Ectodermal cell (in vitro differentiated cells): ENCODE data around the gene SRMS.

ENCODE experiments used
- H3K27ac ChIP-seq: 2 replicates; pipeline ENCODE4 v1.7.0; 2013; ENCODE audit warnings: mild to moderate bottlenecking, low read depth, low read length; ENCODE audit not compliant: insufficient read depth, poor library complexity, severe bottlenecking
- H3K27me3 ChIP-seq: 2 replicates; pipeline ENCODE4 v1.7.0; 2013; ENCODE audit warnings: mild to moderate bottlenecking, low read length; ENCODE audit not compliant: insufficient read depth, control insufficient read depth, poor library complexity, severe bottlenecking
- H3K36me3 ChIP-seq: one replicate; pipeline ENCODE4 v1.7.0; 2013; ENCODE audit warnings: low read length; ENCODE audit not compliant: control insufficient read depth, insufficient read depth
- H3K4me1 ChIP-seq: one replicate; pipeline ENCODE4 v1.7.0; 2013; ENCODE audit warnings: low read length; ENCODE audit not compliant: control insufficient read depth, insufficient read depth
- H3K4me3 ChIP-seq: 2 replicates; pipeline ENCODE4 v1.7.0; 2013; ENCODE audit warnings: low read depth, low read length, control low read depth; ENCODE audit not compliant: insufficient read depth
- H3K9me3 ChIP-seq: 2 replicates; pipeline ENCODE4 v1.7.0; 2013; ENCODE audit warnings: mild to moderate bottlenecking, low read length, moderate library complexity; ENCODE audit not compliant: control insufficient read depth
- WGBS, 2 experiments: methylation state at CpG; one replicate each; pipeline ENCODE4 v1.1.7; 2013; ENCODE audit warnings: missing lambda C conversion rate in 2 of 2; 5-methylcytosine and 5-hydroxymethylcytosine counted together

The SRMS gene

DNA sequence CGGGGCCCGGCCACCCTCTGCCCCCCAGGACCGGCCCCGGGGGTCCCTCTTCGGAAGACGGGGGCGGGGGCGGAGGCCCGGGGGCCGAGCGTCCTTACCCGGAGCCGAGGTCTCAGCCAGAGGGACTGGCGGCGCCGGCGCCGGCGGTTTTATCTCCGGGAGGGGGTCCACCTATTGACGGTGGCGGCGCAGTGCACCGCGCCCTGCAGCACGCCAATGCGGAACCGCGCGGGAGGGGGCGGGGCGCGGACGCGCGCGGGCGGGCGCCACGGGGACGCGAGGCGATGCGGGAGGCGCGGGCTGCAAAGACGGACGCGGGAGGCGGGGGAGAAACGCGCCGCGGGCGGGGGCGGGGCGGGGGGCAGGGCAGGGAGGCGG lies 48.6 kb downstream of the SRMS start, which contains the start of gene EEF1A2:
Gene EEF1A2 (minus strand): TSS at position 124 of the 378 bp plus-strand sequence. CDS start 1,320 bp downstream, outside the sequence.
- H3K36me3 ChIP-seq, result no peaks in the 10 kb centered on the region
- WGBS, 2 experiments, result 1% methylated on average over 58 of the region's 58 CpGs
- H3K9me3 ChIP-seq, result no peaks in the 10 kb centered on the region
- no peak within 1 kb of the TSS for H3K27ac ChIP-seq
- peak within 1 kb of the TSS; percentile 36 for H3K4me3 ChIP-seq
- H3K27me3 ChIP-seq, result peaks cover 70% of the 10 kb centered on the region
- H3K4me1 ChIP-seq, result no peaks in the 10 kb centered on the region

DNA sequence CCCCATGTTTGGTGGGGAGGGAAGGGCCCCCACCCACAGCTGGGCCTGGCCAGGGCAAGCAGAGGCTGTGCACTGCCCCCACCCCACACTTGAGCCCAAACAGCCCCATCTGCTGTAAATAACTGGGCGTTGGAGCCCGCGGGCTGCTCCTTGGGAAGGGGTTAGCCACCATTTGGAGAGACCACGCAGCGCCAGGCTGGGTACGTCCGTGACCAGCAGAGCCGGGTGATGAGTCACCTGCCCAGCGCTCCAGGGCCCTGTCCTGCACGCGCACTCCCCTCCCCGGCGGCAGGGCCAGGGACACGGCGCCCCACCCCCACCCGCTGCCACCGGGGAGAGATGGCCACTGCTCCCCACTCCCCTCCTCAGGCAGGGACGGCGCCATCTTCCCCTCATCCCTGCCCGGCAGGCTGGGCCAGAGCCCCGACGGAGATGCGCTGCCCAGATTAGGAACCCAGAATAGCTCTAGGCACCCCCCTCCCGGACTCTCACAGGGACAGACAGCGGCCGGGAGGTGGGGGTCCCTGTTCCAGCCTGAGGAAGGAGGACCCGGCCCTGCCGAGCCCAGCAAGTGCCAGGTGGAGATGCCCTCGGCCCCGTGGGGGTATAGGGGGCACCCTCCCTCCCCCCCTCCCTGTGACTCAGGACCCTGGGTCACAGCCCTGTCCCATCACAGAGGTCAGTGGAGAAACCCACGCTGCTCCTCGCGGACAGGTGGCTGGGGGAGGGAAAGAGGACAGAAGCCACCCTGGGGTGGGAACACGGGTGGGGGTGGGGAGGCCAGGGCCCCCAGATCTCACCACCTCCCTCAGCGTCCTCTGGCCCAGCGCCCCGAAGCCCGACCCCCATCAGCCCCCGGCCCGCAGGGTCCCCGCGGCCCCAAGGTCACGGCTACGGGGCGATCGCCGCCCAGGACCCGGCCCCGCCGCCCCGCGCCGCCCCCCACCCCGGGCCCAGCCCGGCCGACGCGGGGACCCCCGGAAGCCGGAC lies 49.3 kb downstream of the SRMS start:
- H3K4me1 ChIP-seq, result no peaks in the 10 kb centered on the region
- WGBS, 2 experiments, result 6% methylated on average over 60 of the region's 60 CpGs
- H3K36me3 ChIP-seq, result no peaks in the 10 kb centered on the region
- peak overlapping the region; percentile 6 for H3K4me3 ChIP-seq
- no peak overlapping the region for H3K27ac ChIP-seq
- H3K27me3 ChIP-seq, result peaks cover 70% of the 10 kb centered on the region
- H3K9me3 ChIP-seq, result no peaks in the 10 kb centered on the region

DNA sequence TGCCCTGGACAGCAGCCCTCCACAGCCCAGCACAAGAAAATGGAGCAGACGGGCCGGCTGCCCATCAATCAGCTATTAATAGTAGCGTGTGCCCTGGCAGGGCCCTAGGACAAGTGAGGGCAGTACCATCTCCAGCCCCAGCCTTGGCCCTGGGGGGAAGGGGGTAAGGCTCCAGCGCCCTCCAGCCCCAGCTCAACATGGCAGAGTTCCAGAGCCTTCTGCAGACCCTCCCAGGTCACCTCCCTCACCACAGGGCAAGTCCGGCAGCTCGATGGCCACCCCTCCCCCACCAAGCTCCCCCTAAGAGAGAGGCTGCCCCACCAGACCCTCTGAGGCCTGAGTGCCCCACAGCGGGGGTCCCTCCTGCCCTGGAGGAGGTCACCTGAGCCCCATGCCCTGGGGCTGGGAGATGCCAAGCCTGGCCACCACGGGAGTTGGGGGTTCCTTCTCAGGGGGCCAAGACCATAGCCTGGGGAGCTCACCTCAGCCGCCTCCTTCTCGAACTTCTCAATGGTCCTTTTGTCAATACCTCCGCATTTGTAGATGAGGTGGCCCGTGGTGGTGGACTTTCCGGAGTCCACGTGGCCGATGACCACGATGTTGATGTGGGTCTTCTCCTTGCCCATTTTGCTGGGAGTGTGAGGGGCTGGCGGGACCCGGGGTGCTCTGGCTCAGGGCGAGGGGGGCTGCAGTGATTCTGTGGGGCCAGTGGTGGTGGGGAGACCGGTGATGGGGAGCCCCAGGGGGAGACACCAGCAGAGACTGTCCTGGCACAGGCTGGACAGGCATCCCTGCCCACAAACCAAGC lies 50.2 kb downstream of the SRMS start:
- Histone ChIP-seq H3K27ac (no peak overlapping the region), H3K36me3 (no peaks in the 10 kb centered on the region), H3K4me1 (no peaks in the 10 kb centered on the region), H3K9me3 (no peaks in the 10 kb centered on the region), H3K27me3 (peaks cover 67% of the 10 kb centered on the region), H3K4me3 (no peak overlapping the region)
- 78 to 82% methylated on average over 20 of the region's 20 CpGs for WGBS, 2 experiments

DNA sequence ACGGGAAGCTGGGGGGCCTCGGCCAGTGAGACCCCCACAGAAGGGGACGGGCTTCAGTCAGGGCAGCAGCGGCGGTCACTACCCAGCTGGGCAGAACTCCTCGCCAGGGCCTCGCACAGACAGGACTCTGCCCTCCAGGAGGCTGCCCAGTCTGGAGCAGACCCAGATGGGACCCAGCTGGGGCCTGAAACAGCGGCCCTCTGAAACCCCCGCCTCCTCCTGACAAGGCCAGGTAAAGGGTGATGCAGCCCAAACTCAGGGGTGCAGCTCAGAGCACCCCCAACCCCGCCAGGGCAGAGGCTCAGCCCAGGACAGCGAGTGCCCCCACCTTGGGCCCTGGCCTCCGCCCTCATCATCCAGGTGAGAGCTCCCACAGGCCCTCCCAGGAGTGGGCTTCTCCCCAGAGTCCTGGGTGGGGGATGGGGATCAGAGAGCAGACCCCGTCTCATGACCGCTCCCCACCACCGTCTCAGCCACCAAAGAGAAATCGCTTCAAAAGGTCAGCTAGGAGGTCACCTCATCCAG lies 50.9 kb downstream of the SRMS start:
- Histone ChIP-seq H3K4me3 (no peak overlapping the region), H3K27ac (no peak overlapping the region), H3K36me3 (no peaks in the 10 kb centered on the region), H3K27me3 (peaks cover 63% of the 10 kb centered on the region), H3K4me1 (no peaks in the 10 kb centered on the region), H3K9me3 (no peaks in the 10 kb centered on the region)
- 66 to 68% methylated on average over 16 of the region's 16 CpGs for WGBS, 2 experiments

DNA sequence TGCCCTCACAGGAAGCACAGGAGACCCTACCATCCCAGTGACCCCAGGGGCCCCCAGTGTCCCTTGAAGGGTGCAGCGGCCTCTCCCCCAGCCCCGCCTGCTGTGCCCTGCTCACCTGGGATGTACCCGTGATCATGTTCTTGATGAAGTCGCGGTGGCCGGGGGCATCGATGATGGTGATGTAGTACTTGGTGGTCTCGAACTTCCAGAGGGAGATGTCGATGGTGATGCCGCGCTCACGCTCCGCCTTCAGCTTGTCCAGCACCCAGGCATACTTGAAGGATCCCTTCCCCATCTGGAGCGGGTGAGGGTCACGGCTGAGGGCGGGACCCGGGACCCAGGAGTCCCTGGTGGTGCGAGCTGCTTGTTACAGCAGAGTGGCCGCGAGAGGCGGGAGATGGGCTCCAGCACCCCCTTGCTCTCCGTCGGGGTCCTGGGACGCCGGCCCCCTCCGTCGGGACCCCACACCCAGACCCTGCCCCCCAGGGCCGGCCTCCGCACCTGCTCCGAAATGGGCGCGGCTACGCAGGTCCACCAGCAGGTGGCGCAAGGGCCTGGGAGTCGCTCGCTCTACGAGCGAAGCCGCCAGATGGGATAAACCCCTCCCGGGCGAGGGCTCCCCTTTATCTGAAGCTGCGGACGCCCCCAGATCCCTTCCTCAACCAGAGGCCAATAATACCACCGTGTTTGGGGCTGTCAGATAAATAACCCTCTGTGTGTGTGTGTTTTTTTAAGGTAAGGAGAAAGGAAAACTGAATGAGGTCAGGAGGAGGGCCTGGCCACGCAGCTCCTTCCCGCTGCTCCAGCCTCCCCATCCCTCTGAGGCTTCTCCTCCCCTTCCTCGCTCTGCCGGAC lies 51.6 kb downstream of the SRMS start:
- peaks cover 60% of the 10 kb centered on the region for H3K27me3 ChIP-seq
- no peaks in the 10 kb centered on the region for H3K4me1 ChIP-seq
- H3K36me3 ChIP-seq, result no peaks in the 10 kb centered on the region
- no peak overlapping the region for H3K4me3 ChIP-seq
- WGBS, 2 experiments, result 34 to 35% methylated on average over 48 of the region's 48 CpGs
- H3K9me3 ChIP-seq, result no peaks in the 10 kb centered on the region
- no peak overlapping the region for H3K27ac ChIP-seq

DNA sequence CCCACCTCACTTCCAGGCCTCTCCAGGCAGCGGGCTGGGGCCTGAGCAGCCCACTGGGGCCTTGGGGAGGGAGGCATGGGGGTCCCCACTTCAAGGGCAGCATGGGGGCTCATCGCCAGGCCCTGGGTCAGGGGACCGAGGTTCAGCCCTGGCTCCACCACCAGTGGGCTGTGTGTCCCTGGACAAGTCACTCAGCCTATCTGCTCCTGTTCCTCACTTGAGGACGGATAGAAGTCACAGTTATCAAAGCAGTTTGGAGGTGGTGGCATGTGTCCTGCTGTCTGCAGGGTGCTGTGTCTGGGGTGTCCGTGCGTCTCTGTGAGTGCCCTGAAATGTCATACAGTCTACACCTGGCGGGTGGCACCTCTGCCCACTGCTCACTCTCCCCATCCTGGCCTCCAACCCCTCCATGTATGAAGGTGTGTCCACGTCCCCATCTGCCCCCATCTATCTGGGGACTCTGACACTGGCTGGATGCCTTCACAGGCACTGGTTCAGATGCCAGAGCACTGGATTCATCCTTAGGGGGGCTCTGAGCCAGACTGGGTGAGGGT lies 52.3 kb downstream of the SRMS start:
- Histone ChIP-seq H3K4me1 (no peaks in the 10 kb centered on the region), H3K4me3 (no peak overlapping the region), H3K9me3 (no peaks in the 10 kb centered on the region), H3K27ac (no peak overlapping the region), H3K36me3 (no peaks in the 10 kb centered on the region), H3K27me3 (peaks cover 60% of the 10 kb centered on the region)
- WGBS, 2 experiments, result 90 to 91% methylated on average over 8 of the region's 8 CpGs

DNA sequence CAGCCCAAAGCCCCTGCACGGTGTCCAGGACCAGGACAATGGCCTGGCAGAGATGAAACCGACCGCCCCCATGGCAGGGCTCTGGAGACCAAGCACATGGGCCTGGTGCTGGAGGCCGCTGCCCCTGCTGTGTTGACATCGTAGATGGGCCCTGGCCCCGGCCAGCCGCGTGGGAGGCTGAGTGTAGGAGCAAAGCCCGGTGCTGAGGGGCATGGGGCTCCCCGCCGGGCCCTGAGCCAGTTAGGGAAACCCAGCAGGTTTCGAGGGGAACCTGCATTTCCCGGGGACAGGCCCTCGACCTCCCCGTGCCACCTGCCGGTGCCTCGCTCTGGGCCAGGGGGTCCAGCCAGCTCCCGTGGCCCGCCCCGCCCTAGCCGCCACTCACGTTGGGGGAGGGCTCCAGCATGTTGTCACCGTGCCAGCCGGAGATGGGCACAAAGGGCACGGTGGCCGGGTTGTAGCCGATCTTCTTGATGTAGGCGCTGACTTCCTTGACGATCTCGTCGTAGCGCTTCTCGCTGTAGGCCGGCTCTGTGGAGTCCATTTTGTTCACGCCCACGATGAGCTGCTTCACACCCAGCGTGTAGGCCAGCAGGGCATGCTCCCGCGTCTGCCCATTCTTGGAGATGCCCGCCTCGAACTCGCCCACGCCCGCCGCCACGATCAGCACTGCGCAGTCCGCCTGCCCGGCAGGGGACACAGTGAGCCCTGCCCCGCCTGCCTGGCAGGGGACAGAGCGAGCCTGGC lies 53.0 kb downstream of the SRMS start:
- H3K4me1 ChIP-seq, result no peaks in the 10 kb centered on the region
- H3K36me3 ChIP-seq, result no peaks in the 10 kb centered on the region
- peaks cover 60% of the 10 kb centered on the region for H3K27me3 ChIP-seq
- H3K4me3 ChIP-seq, result no peak overlapping the region
- no peaks in the 10 kb centered on the region for H3K9me3 ChIP-seq
- 92 to 94% methylated on average over 51 of the region's 51 CpGs for WGBS, 2 experiments
- H3K27ac ChIP-seq, result no peak overlapping the region

DNA sequence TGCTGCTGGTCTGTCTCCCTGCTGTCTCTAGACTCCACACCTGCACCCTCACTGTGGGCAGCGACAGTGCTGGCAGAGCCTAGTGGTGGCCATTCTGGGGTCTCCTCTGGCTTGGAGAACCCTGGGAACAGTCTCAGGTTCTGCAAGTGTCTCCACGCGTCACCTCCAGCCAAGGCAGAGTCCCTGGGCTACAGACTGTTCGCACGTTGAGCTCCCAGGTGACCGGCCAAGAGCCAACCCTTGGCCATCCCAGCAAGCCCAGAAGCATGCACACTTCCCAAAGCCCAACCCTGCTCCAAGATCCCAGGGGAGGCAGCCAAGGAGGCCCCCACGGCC lies 53.5 kb downstream of the SRMS start:
- Histone ChIP-seq H3K36me3 (no peaks in the 10 kb centered on the region), H3K4me1 (no peaks in the 10 kb centered on the region), H3K27ac (no peak overlapping the region), H3K9me3 (no peaks in the 10 kb centered on the region), H3K27me3 (peaks cover 60% of the 10 kb centered on the region), H3K4me3 (no peak overlapping the region)
- whole genome bisulfite sequencing, 2 experiments, result 90 to 93% methylated on average over 7 of the region's 7 CpGs

DNA sequence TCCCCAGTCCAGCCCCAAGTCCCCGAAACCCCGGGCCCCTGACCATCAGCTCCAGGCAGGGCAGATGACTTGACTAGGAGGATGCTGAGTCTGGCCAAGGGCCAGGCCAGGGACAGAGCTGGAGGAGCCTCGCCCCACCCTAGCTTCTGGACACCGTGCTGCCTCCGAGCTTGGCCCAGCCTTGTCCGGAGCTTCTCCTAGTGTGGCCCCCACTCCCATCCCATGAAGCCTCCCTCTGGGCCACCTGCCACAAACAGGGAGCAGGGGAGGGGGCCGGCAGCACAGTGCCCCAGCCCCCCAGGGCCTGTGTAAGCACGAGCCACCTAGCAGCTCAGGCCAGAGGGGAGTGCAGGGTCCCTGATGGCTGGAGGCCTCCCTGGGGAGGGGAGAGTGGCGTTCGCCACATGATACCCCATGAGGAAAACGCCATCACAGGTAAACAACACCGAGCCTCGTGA lies 54.0 kb downstream of the SRMS start:
- Histone ChIP-seq H3K36me3 (no peaks in the 10 kb centered on the region), H3K4me1 (peaks cover 2% of the 10 kb centered on the region), H3K9me3 (no peaks in the 10 kb centered on the region), H3K4me3 (no peak overlapping the region), H3K27ac (no peak overlapping the region), H3K27me3 (peaks cover 60% of the 10 kb centered on the region)
- WGBS, 2 experiments, result 89 to 90% methylated on average over 13 of the region's 13 CpGs
